K562 (cell line): Measurements from ENCODE around the gene SPOCD1. TPM values are rescaled to one million over a fixed set of nuclear protein-coding genes. Genes with fewer than 3 reads are reported as not detected.

ENCODE experiments used
- ATAC-seq: fragments of 200-7000 bp; cut with Tn5 transposase; 3 replicates; pipeline ENCODE4 v1.9.1; 2020; ENCODE audit warnings: moderate library complexity
- BruUV-seq: library from RNA; stranded (reverse); fragments of 400-500 nt; replicated peaks from 2 replicates; lab custom pipeline; 2021; lab: Mats Ljungman, UMichigan
- CTCF ChIA-PET: fragments of 300-600 bp; formaldehyde crosslinking; extraction: SDS; loops from one replicate; lab custom pipeline; 2021; ENCODE audit warnings: low intra/inter-chr PET ratio; lab: Yijun Ruan, JAX
- POLR2A ChIA-PET: fragments of 300-600, 350-650 bp; sonication (Branson Sonifier 250); formaldehyde crosslinking; extraction: SDS; loops from one replicate; lab custom pipeline; 2021; ENCODE audit warnings: antibody characterized with exemption, inconsistent platforms; lab: Yijun Ruan, JAX
- DNase-seq, 4 experiments: peaks; one replicate each; pipeline versions ENCODE4 v3.0.0 to v3.0.0-alpha.2; 2011 to 2018; ENCODE audit warnings: low spot score in 3 of 4, mixed read lengths in 3 of 4; ENCODE audit errors: extremely low read depth in 1 of 4
- FAIRE-seq: peaks from 2 replicates; lab custom pipeline; 2011; peaks lifted over from hg19 to GRCh38; lab: Jason Lieb, UNC
- H2AFZ ChIP-seq: 2 replicates; pipeline ENCODE4 v1.6.0; 2011; ENCODE audit warnings: low read depth, low read length, control low read depth, inconsistent platforms
- H3K27ac ChIP-seq: fragments of 200-600 bp; 3 replicates; pipeline ENCODE4 v1.8.0; 2011; ENCODE audit warnings: low read depth, mild to moderate bottlenecking, control low read depth, inconsistent platforms, low read length, moderate library complexity, mixed read lengths; ENCODE audit errors: extremely low read depth
- H3K27me3 ChIP-seq, 2 experiments: fragments of 300-600 bp in 1 of 2; 2 replicates in 1 of 2; 3 replicates in 1 of 2; pipeline versions ENCODE4 v1.6.0 to v1.8.0; 2011; ENCODE audit warnings: inconsistent platforms in 2 of 2, low read length in 2 of 2, mild to moderate bottlenecking in 1 of 2, mixed read lengths in 1 of 2, moderate library complexity in 1 of 2; ENCODE audit not compliant: control insufficient read depth in 2 of 2, insufficient read depth in 2 of 2
- H3K36me3 ChIP-seq: fragments of 300-600 bp; 3 replicates; pipeline ENCODE4 v1.8.0; 2011; ENCODE audit warnings: mild to moderate bottlenecking, low read length, inconsistent platforms; ENCODE audit not compliant: control insufficient read depth, insufficient read depth
- H3K4me1 ChIP-seq, 2 experiments: fragments of 200-600 bp in 1 of 2; replicated peaks in 1 of 2; 2 replicates in 1 of 2; 3 replicates in 1 of 2; pipeline versions ENCODE4 v1.5.1 to v1.8.0; 2011; ENCODE audit warnings: inconsistent platforms in 2 of 2, low read length in 2 of 2, mild to moderate bottlenecking in 1 of 2, mixed read lengths in 1 of 2, moderate library complexity in 1 of 2; ENCODE audit not compliant: control insufficient read depth in 2 of 2, insufficient read depth in 2 of 2
- H3K4me2 ChIP-seq: 2 replicates; pipeline ENCODE4 v1.6.1; 2011; ENCODE audit warnings: low read length, control low read depth, inconsistent platforms, mixed read lengths; ENCODE audit not compliant: insufficient read depth
- H3K4me3 ChIP-seq: fragments of 200-600 bp; sonication (generic), shearing (Covaris generic); 2 replicates; pipeline ENCODE4 v1.5.1; 2016; ENCODE audit warnings: control low read depth, inconsistent platforms
- H3K79me2 ChIP-seq: fragments of 200-600 bp; 3 replicates; pipeline ENCODE4 v1.8.0; 2011; ENCODE audit warnings: low read length, inconsistent platforms; ENCODE audit not compliant: control insufficient read depth, insufficient read depth
- H3K9ac ChIP-seq, 2 experiments: 2 replicates each; pipeline versions ENCODE4 v1.6.0 to v1.6.1; 2011; ENCODE audit warnings: low read depth in 2 of 2, low read length in 2 of 2, control low read depth in 1 of 2, inconsistent platforms in 1 of 2, mild to moderate bottlenecking in 1 of 2, mixed read lengths in 1 of 2; ENCODE audit not compliant: insufficient read depth in 1 of 2
- H3K9me1 ChIP-seq: one replicate; pipeline ENCODE4 v1.6.0; 2011; ENCODE audit warnings: inconsistent platforms, mild to moderate bottlenecking, low read length, moderate library complexity; ENCODE audit not compliant: control insufficient read depth, insufficient read depth
- H3K9me3 ChIP-seq: replicated peaks from 2 replicates; pipeline ENCODE4 v1.5.1; 2011; ENCODE audit warnings: low read depth, low read length, inconsistent platforms; ENCODE audit not compliant: control insufficient read depth, insufficient read depth
- H4K20me1 ChIP-seq: replicated peaks from 2 replicates; pipeline ENCODE4 v1.6.1; 2011; ENCODE audit warnings: low read length, inconsistent platforms, mixed read lengths; ENCODE audit not compliant: control insufficient read depth, insufficient read depth
- CGGBP1 ChIP-seq: fragments of 250-450 bp; sonication (Bioruptor Pico); IDR thresholded peaks from 2 replicates; pipeline ENCODE4 v1.9.0; 2021; ENCODE audit warnings: mild to moderate bottlenecking
- CREB1 ChIP-seq, 2 experiments: sonication (generic) in 1 of 2; formaldehyde crosslinking in 1 of 2; IDR thresholded peaks; 2 replicates each; pipeline versions ENCODE4 v1.6.1 to v1.8.0; 2012 to 2022; ENCODE audit warnings: inconsistent platforms in 1 of 2, mild to moderate bottlenecking in 1 of 2, missing genetic modification reagents in 1 of 2, moderate library complexity in 1 of 2
- CTCF ChIP-seq, 3 experiments: IDR thresholded peaks in 2 of 3; conservative IDR thresholded peaks in 1 of 3; 2 replicates each; pipeline ENCODE4 v1.5.1; 2011 to 2012; ENCODE audit warnings: low read length in 3 of 3, mild to moderate bottlenecking in 3 of 3, control low read depth in 2 of 3, improper control_type of control experiment in 1 of 3, inconsistent platforms in 1 of 3, low read depth in 1 of 3, mixed read lengths in 1 of 3, moderate library complexity in 1 of 3; ENCODE audit not compliant: insufficient read depth in 2 of 3
- CTCFL ChIP-seq: IDR thresholded peaks from 2 replicates; pipeline ENCODE4 v1.6.1; 2011; ENCODE audit warnings: borderline replicate concordance, low read depth, mild to moderate bottlenecking, moderate library complexity, low read length; ENCODE audit not compliant: insufficient read depth, poor library complexity, severe bottlenecking
- FOXA3 ChIP-seq, 2 experiments: fragments of 450-650 bp in 1 of 2; sonication (generic) in 1 of 2; formaldehyde crosslinking; IDR thresholded peaks in 1 of 2; conservative IDR thresholded peaks in 1 of 2; 2 replicates each; pipeline versions ENCODE4 v1.4.0 to v1.8.0; 2020 to 2022; ENCODE audit warnings: mild to moderate bottlenecking in 2 of 2, missing genetic modification reagents in 1 of 2
- NFIC ChIP-seq: fragments of 450-650 bp; IDR thresholded peaks from 2 replicates; pipeline ENCODE4 v1.6.1; 2017; ENCODE audit warnings: mild to moderate bottlenecking, inconsistent platforms
- THAP12 ChIP-seq: fragments of 250-450 bp; sonication (Bioruptor Pico); IDR thresholded peaks from 2 replicates; pipeline ENCODE4 v1.9.0; 2021; ENCODE audit warnings: mild to moderate bottlenecking, inconsistent platforms
- ZBTB26 ChIP-seq: fragments of 450-650 bp; formaldehyde crosslinking; IDR thresholded peaks from 2 replicates; pipeline ENCODE4 v1.4.0; 2022; ENCODE audit warnings: missing genetic modification characterization
- ZNF431 ChIP-seq: sonication (generic); formaldehyde crosslinking; IDR thresholded peaks from 2 replicates; pipeline ENCODE4 v1.8.0; 2022; ENCODE audit warnings: mild to moderate bottlenecking, missing genetic modification reagents
- WGBS: fragments of 100-300 bp; shearing (Covaris generic); methylation state at CpG from one replicate; pipeline ENCODE4 v1.1.6; 2016; ENCODE audit warnings: low coverage, mixed read lengths; ENCODE audit not compliant: insufficient coverage; ENCODE audit errors: missing lambda C conversion rate; 5-methylcytosine and 5-hydroxymethylcytosine counted together
- in situ Hi-C: fragments of 300-500 bp; cut with MboI; formaldehyde crosslinking; loops from 4 replicates; pipeline ENCODE4 v1.15.0; 2018; ENCODE audit warnings: inconsistent platforms, mixed read lengths
- intact Hi-C: fragments of 100-400 bp; cut with micrococcal nuclease; formaldehyde crosslinking; loops from 2 replicates; pipeline ENCODE4 v1.14.2; 2022
- polyA plus RNA-seq, 8 experiments: library from polyadenylated mRNA; depleted of rRNA in 4 of 8; stranded (reverse) in 5 of 8; unstranded in 3 of 8; fragments of >200 nt; fragmentation: Nextera tagmentation in 2 of 8; fragmentation: Illumina TruSeq in 1 of 8; extraction: Ambion mirVana in 2 of 8; extraction: Trizol in 1 of 8; gene quantifications; 2 replicates each; pipeline versions ENCODE4 v1.2.1 to v1.2.3, GENCODE V29; 2011 to 2014; ENCODE audit warnings: inconsistent platforms in 1 of 8, missing spikeins in 1 of 8
- total RNA-seq, 7 experiments: library from RNA; depleted of rRNA in 6 of 7; stranded (reverse); fragments of >200 nt in 6 of 7; fragmentation: Illumina TruSeq in 2 of 7; extraction: Trizol in 2 of 7; gene quantifications; 2 replicates each; pipeline versions ENCODE4 v1.2.1 to v1.2.3, GENCODE V29; 2011 to 2021; ENCODE audit warnings: low replicate concordance in 1 of 7

The SPOCD1 gene
- total and polyA plus RNA-seq, 9 of the 15 experiments (the other 6 are each of a cell fraction or from before 2014, with no cell fraction given): 0.03 to 0.71 (median 0.26) TPM; not detected in 1

GRCh38 chr1:31765516-31765915, 50.3 kb downstream of the SPOCD1 start (continued):
- TF ChIP-seq THAP12 (CRISPR knock-in tag): no peak
- TF ChIP-seq ZBTB26: no peak
- no peak for TF ChIP-seq FOXA3 (CRISPR knock-in tag; conservative IDR thresholded peaks at IDR 0.05 in 1 of 2, IDR thresholded peaks at IDR 0.05 in 1 of 2)
- no peak for TF ChIP-seq ZNF431 (CRISPR knock-in tag)

GRCh38 chr1:31765041-31765467, 50.8 kb downstream of the SPOCD1 start:
- in situ Hi-C loops: no loop called here
- DNase-seq (peak in 3 of 4 experiments; percentile 45 to 72 (median 65)), FAIRE-seq (peak; percentile 69), ATAC-seq (peak; percentile 69)
- H3K4me2 ChIP-seq: peak overlapping the region; percentile 66
- H2AFZ ChIP-seq: no peak overlapping the region
- H3K27me3 ChIP-seq: peaks cover 36 to 63% of the 10 kb centered on the region in 2 experiments; a peak in 4 of 5 replicates
- H3K79me2 ChIP-seq: no peaks in the 10 kb centered on the region
- H3K9me1 ChIP-seq: no peaks in the 10 kb centered on the region
- ChIA-PET CTCF (interaction anchor here (1.0 to 2.1 kb wide), 4 partner anchors 24 to 298 kb away, joined by 4 to 48 read pairs (median 7); no protein-coding TSS in a partner anchor), POLR2A (interaction anchor here (0.6 to 2.4 kb wide), 3 partner anchors 13 to 188 kb away, joined by 3 to 9 read pairs (median 4); partner anchors contain the start of gene COL16A1)
- no peak overlapping the region for H3K27ac ChIP-seq
- H3K4me3 ChIP-seq: no peak overlapping the region
- peaks cover 26 to 41% of the 10 kb centered on the region in 2 experiments for H3K4me1 ChIP-seq
- WGBS: 5% methylated on average over 5 of the region's 5 CpGs
- H3K9me3 ChIP-seq: no peaks in the 10 kb centered on the region
- BruUV-seq: no TSS peak
- intact Hi-C loops: loop anchor here (1.0 kb wide), 1 partner anchor 24 kb away; no protein-coding TSS in a partner anchor
- peaks cover 49% of the 10 kb centered on the region for H4K20me1 ChIP-seq
- no peaks in the 10 kb centered on the region for H3K36me3 ChIP-seq
- H3K9ac ChIP-seq: no peak overlapping the region
- TF ChIP-seq CTCF (IDR thresholded peaks at IDR 0.05 in 2 of 3, conservative IDR thresholded peaks at IDR 0.05 in 1 of 3; ENCODE audit: insufficient read depth in 2 of 3, low read depth in 1 of 3, low read length in 3 of 3) (peak; percentile 66 to 78 (median 70)), NFIC (peak; percentile 94), CREB1 (IDR thresholded peaks at IDR 0.05) (no peak), CREB1 (CRISPR knock-in tag; IDR thresholded peaks at IDR 0.05) (0 out of 2 replicates have a peak, but pooled peaks have one; percentile 15), CGGBP1 (CRISPR knock-in tag) (no peak), CTCFL (peak; percentile 81)
